Osteoblast (primary cell): Measurements from ENCODE around the gene REV1. TPM values are rescaled to one million over a fixed set of nuclear protein-coding genes. Genes with fewer than 3 reads are reported as not detected.

Source experiments
- DNase-seq: peaks from one replicate; pipeline ENCODE4 v3.0.0; 2011; ENCODE audit warnings: low spot score, mixed read lengths; ENCODE audit not compliant: insufficient read length; ENCODE audit errors: missing footprints
- H2AFZ ChIP-seq: 2 replicates; pipeline ENCODE4 v1.6.0; 2011; ENCODE audit warnings: mild to moderate bottlenecking, low read length
- H3K27ac ChIP-seq: 2 replicates; pipeline ENCODE4 v1.5.1; 2011; ENCODE audit warnings: mild to moderate bottlenecking, low read depth, low read length, moderate library complexity
- H3K27me3 ChIP-seq: 2 replicates; pipeline ENCODE4 v1.6.0; 2012; ENCODE audit warnings: mild to moderate bottlenecking, control low read depth, inconsistent platforms, low read length, moderate library complexity; ENCODE audit not compliant: insufficient read depth
- H3K36me3 ChIP-seq: 2 replicates; pipeline ENCODE4 v1.5.1; 2011; ENCODE audit warnings: mild to moderate bottlenecking, low read length, control low read depth, moderate library complexity; ENCODE audit not compliant: insufficient read depth
- H3K4me1 ChIP-seq: 2 replicates; pipeline ENCODE4 v1.5.1; 2011; ENCODE audit warnings: mild to moderate bottlenecking, low read length, control low read depth, moderate library complexity; ENCODE audit not compliant: insufficient read depth
- H3K4me2 ChIP-seq: 2 replicates; pipeline ENCODE4 v1.6.0; 2011; ENCODE audit warnings: mild to moderate bottlenecking, low read length; ENCODE audit not compliant: insufficient read depth
- H3K4me3 ChIP-seq: fragments of 200-600 bp; sonication (generic); 3 replicates; pipeline ENCODE4 v1.5.1; 2012; ENCODE audit warnings: mild to moderate bottlenecking, low read length, inconsistent platforms; ENCODE audit not compliant: insufficient read depth
- H3K79me2 ChIP-seq: 2 replicates; pipeline ENCODE4 v1.6.0; 2012; ENCODE audit warnings: mild to moderate bottlenecking, low read length, control low read depth, inconsistent platforms; ENCODE audit not compliant: insufficient read depth
- H3K9me3 ChIP-seq: 2 replicates; pipeline ENCODE4 v1.5.1; 2011; ENCODE audit warnings: low read depth, low read length, control low read depth
- H4K20me1 ChIP-seq: 2 replicates; pipeline ENCODE4 v1.6.0; 2012; ENCODE audit warnings: mild to moderate bottlenecking, low read length, control low read depth; ENCODE audit not compliant: insufficient read depth
- CTCF ChIP-seq: IDR thresholded peaks from 2 replicates; pipeline ENCODE4 v1.5.1; 2011; ENCODE audit warnings: mild to moderate bottlenecking, low read depth, low read length, moderate library complexity; ENCODE audit errors: extremely low read depth
- total RNA-seq: library from RNA; depleted of rRNA; stranded (reverse); fragments of >200 nt; gene quantifications from 2 replicates; pipeline ENCODE4 v1.2.3, GENCODE V29; 2012

The REV1 gene
- total RNA-seq, 1 donor, result 37.3 TPM

- Histone ChIP-seq H3K27me3 (no peaks in the 10 kb centered on the region), H3K79me2 (peaks cover 89% of the 10 kb centered on the region), H3K4me3 (no peak overlapping the region), H2AFZ (no peak overlapping the region), H4K20me1 (peaks cover 54% of the 10 kb centered on the region), H3K36me3 (no peaks in the 10 kb centered on the region), H3K9me3 (no peaks in the 10 kb centered on the region), H3K4me1 (peaks cover 11% of the 10 kb centered on the region), H3K27ac (no peak overlapping the region), H3K4me2 (no peak overlapping the region)
- peak; percentile 53 for DNase-seq
- no peak for TF ChIP-seq CTCF
Measured at GRCh38 chr2:99485411-99485810, 4.4 kb downstream of the REV1 start.

- Histone ChIP-seq H4K20me1 (peaks cover 59% of the 10 kb centered on the region), H3K9me3 (no peaks in the 10 kb centered on the region), H3K4me2 (no peak overlapping the region), H3K36me3 (no peaks in the 10 kb centered on the region), H3K27ac (no peak overlapping the region), H2AFZ (no peak overlapping the region), H3K27me3 (no peaks in the 10 kb centered on the region), H3K79me2 (peaks cover 100% of the 10 kb centered on the region), H3K4me3 (no peak overlapping the region), H3K4me1 (peaks cover 11% of the 10 kb centered on the region)
- DNase-seq, result no peak
- TF ChIP-seq CTCF, result no peak
Measured at GRCh38 chr2:99484205-99484604, 5.6 kb downstream of the REV1 start.

- Histone ChIP-seq H3K79me2 (peaks cover 100% of the 10 kb centered on the region), H3K36me3 (no peaks in the 10 kb centered on the region), H3K4me2 (no peak overlapping the region), H3K4me1 (peaks cover 3% of the 10 kb centered on the region), H3K27ac (no peak overlapping the region), H3K9me3 (no peaks in the 10 kb centered on the region), H3K27me3 (no peaks in the 10 kb centered on the region), H4K20me1 (peaks cover 50% of the 10 kb centered on the region), H2AFZ (no peak overlapping the region), H3K4me3 (no peak overlapping the region)
- no peak for DNase-seq
- no peak for TF ChIP-seq CTCF
Measured at GRCh38 chr2:99481941-99482340, 7.9 kb downstream of the REV1 start.

- no peaks in the 10 kb centered on the region for H3K9me3 ChIP-seq
- H3K4me2 ChIP-seq, result no peak overlapping the region
- H4K20me1 ChIP-seq, result peaks cover 48% of the 10 kb centered on the region
- H3K36me3 ChIP-seq, result no peaks in the 10 kb centered on the region
- no peaks in the 10 kb centered on the region for H3K27me3 ChIP-seq
- no peak for TF ChIP-seq CTCF
- H3K4me3 ChIP-seq, result no peak overlapping the region
- H3K79me2 ChIP-seq, result peaks cover 100% of the 10 kb centered on the region
- H3K27ac ChIP-seq, result no peak overlapping the region
- DNase-seq, result no peak
- no peak overlapping the region for H2AFZ ChIP-seq
- H3K4me1 ChIP-seq, result peaks cover 3% of the 10 kb centered on the region
Measured at GRCh38 chr2:99481527-99481926, 8.3 kb downstream of the REV1 start.
